Activated CD8-positive, alpha-beta memory T cell treated with anti-CD3 and anti-CD28 coated beads for 1 hour (primary cell): ENCODE data around the gene FALEC.

Source experiments
- DNase-seq, 2 donors: peaks; one replicate each; pipeline ENCODE4 v3.0.0-alpha.2; 2020; ENCODE audit warnings: low read depth in 1 of 2; ENCODE audit errors: extremely low read depth in 1 of 2

Gene FALEC

GRCh38 chr1:150544204-150544603, 28.7 kb downstream of the FALEC start:
- DNase-seq = no peak

DNA sequence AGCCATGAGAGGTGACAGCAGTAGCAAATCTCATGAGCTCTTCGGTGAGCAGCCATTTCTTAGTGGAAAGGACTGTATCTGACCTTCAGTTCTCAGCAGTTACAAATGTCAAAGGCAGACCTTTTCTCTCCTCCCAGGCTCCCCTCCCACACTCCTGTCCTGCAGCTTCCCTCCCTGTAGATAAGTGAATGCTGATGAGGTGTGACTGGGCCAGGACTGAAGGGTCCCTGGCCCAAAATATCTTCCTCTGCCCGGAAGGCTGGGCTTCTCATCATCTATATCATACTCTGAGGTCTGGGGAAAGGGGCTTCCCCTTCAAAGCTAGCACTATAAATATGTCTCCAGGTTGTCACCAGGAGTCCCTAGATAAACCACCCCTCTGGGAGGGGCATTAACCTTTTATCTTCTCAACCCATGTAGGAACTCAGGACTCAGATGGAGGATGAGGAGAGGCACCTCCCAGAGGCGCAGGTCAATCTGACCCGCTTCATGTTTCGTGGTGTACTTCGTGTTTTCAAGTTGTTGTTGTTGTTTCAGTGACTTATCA, 30.0 kb downstream of the FALEC start:
- DNase-seq = no peak

DNA sequence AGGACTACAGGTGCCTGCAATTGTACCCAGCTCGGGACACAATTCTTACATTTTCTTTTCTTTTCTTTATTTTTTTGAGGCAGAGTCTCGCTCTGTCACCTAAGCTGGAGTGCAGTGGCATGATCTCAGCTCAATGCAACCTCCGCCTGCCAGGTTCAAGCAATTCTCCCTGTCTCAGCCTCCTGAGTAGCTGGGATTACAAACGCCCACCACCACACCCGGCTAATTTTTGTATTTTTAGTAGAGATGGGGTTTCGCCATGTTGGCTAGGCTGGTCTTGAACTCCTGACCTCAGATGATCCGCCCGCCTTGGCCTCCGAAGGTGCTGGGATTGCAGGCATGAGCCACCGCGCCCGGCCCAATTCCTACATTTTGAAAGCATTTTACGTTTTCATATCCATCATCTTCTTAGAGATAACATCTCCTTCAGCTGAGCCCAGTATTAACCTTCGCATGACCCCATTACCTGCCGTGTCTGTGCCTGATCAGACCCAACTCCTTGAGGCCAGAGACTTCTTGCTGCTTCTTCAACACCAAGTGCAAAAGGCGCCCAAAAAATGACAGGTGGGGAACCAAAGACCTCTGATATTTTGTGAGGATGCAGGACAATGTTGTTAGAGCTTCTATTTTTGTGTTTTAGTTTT, 30.9 kb downstream of the FALEC start:
- no peak for DNase-seq

DNA sequence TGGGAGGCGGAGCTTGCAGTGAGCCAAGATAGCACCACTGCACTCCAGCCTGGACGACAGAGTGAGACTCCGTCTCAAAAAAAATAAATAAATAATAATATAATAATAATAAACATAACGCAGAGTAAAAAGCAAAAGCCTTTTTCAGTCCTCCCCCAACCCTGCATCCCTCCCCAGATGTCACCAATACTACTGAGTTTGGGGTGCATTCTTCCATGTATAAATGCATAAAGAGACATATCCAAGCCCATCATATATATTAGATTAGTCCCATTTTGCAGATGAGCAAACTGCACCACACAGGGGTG, 32.7 kb downstream of the FALEC start:
- no peak for DNase-seq

DNA sequence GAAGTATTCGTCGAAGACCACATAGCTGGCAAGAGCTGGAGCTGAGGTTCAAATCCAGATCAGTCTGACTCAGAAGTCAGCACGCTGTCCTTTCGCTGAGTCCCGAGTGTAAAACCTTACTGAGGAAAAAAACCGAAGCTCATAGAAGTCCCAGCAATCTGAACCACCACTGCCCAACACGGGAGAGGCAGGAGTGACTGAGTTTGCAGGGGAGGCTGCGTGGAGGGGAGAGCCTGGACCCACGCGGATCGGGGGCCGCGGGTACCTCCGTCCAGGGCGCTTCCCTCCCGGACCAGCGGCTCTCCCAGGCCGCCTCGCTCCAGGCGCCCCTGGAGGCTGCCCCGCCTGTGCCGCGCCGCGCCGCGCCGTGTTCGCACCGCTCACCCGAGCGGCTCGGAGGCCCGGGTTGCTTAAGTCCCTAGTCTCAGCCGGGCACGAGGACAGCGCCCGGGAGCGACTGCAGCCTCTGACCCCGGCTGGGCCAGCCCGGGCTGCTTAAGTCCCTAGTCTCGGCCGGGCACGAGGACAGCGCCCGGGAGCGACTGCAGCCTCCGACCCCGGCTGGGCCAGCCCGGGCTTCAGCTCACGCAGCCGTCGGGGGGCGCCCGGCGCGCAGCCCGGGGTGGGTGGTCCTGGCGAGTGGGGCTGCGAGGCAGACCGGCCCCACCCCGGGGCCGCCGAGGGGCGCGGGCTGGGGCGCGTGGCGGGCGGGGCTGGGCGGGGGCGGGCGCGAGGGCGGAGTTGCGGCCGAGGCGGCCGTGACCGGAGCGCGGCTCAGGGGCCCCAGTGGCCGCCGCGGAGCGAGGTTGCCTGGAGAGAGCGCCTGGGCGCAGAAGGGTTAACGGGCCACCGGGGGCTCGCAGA, 33.3 kb downstream of the FALEC start, which contains the start of gene ADAMTSL4:
ADAMTSL4 (plus strand) TSS at position 777 of the 864 bp plus-strand sequence. CDS start 2,881 bp downstream, outside the sequence.
- no peak for DNase-seq

DNA sequence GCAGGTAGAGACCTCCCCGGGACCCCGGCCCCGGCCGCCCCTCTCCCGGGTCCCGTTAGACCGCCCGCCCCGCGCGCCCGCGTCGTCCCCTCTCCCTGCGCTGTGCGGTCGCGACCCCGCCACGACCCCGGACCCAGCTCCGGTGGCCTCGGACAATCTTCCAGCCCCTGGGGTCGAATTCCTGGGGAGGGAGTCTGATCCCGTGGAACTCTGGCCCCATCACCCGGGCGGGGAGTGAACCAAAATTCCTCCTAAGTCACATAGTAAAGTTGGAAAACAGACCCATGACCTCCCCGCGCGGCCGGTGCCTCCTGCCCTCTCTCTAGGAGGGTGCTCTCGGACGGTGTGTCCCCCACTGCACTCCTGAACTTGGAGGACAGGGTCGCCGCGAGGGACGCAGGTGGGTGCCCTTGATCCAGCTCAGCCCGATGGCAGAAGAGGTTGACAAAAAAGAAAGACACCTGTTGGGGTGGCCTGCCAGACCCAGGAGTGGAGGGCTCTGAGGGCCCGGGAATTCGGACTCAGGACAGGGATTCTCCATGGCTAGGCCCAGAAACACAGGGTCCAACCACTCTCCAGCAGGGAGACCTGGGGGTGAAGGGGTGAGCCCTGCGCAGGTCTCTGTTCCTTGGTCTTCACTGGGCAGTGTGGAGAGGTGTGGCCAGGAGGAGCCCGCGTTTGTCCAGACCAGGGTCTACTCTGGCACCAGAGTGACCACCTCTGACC, 34.1 kb downstream of the FALEC start:
- DNase-seq = no peak

DNA sequence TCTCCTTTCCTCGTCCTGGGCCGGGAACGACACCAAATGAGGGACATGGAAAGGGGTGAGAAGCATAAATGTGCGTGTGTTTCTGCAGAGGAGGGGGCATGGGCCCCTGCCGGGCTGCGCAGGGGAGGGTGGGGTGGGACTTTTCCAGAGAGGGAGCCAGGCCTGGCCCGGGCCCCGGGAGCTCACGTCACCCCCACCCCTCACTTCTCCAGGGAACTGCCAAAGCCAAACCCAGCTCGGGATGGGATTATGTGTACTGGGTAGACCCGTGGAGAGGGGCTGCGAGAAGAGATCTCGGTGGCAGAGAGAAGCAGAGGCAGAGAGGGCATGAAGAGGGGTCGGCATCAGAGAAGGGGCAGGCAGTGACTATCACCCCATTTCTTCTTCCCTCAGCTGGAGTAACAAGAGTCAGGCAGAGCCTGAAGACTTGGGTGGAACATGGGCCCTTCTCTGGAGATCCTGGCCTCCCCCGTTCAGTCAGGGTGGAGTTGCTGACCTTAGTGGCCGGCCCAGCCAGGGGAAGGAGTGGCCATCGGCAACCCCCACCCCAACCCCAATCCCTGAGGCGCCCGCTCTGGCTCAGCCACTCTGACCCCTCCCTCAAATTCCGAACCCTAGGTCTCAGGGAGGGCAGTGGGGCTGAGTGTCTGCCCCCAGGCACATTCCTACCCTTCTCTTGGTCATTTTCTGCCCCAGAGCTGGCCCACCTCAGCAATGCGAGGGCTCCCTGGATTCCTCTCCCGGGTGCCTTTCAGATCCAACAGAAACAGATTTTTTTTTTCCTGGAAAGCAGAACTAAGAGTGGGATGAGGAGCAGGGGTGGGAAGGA, 34.9 kb downstream of the FALEC start:
- no peak for DNase-seq

GRCh38 chr1:150551051-150551783, 35.7 kb downstream of the FALEC start:
- DNase-seq = no peak

GRCh38 chr1:150551784-150552127, 36.2 kb downstream of the FALEC start:
- no peak for DNase-seq

DNA sequence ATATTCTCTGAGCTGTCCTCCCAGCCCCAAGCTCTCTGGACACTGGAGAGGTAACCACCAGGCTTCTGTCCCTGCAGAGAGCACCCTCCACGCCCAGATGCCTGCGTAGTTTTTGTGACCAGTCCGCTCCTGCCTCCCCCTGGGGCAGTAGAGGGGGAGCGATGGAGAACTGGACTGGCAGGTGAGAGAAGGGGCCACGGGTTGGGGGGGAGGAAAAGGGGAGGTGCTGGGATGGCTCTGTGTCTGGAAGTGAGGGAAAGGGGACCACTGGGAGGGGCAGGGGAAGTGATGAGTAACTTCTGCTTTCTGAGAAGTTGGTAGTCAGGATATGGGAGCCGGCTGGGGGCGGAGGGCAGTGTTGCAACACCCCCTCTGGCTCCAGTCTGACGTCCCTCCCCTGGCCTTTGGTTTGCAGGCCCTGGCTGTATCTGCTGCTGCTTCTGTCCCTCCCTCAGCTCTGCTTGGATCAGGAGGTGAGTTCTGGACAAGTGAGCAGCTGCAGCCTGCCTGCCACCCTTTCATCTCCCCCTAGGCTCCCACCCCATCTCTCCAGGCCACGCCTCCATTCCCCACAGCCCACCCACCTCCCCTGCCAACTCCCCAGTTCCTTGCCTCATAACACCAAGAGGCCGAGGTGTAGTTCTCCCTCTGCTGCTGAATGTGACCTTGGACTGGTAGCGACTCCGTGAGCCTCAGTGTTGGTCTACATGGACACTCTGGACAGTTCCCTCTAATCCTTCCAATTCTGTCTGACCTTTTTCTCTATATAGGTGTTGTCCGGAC, 36.8 kb downstream of the FALEC start:
- no peak for DNase-seq

DNA sequence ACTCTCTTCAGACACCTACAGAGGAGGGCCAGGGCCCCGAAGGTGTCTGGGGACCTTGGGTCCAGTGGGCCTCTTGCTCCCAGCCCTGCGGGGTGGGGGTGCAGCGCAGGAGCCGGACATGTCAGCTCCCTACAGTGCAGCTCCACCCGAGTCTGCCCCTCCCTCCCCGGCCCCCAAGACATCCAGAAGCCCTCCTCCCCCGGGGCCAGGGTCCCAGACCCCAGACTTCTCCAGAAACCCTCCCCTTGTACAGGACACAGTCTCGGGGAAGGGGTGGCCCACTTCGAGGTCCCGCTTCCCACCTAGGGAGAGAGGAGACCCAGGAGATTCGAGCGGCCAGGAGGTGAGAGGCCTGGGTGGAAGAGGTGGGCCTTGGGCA, 37.3 kb downstream of the FALEC start:
- DNase-seq = no peak

DNA sequence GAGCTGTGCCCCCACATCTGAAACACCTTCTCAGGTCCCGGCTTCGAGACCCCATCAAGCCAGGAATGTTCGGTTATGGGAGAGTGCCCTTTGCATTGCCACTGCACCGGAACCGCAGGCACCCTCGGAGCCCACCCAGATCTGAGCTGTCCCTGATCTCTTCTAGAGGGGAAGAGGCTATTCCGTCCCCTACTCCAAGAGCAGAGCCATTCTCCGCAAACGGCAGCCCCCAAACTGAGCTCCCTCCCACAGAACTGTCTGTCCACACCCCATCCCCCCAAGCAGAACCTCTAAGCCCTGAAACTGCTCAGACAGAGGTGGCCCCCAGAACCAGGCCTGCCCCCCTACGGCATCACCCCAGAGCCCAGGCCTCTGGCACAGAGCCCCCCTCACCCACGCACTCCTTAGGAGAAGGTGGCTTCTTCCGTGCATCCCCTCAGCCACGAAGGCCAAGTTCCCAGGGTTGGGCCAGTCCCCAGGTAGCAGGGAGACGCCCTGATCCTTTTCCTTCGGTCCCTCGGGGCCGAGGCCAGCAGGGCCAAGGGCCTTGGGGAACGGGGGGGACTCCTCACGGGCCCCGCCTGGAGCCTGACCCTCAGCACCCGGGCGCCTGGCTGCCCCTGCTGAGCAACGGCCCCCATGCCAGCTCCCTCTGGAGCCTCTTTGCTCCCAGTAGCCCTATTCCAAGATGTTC, 38.0 kb downstream of the FALEC start:
- no peak for DNase-seq

- no peak for DNase-seq
Measured at GRCh38 chr1:150554086-150554452, 38.5 kb downstream of the FALEC start.

DNA sequence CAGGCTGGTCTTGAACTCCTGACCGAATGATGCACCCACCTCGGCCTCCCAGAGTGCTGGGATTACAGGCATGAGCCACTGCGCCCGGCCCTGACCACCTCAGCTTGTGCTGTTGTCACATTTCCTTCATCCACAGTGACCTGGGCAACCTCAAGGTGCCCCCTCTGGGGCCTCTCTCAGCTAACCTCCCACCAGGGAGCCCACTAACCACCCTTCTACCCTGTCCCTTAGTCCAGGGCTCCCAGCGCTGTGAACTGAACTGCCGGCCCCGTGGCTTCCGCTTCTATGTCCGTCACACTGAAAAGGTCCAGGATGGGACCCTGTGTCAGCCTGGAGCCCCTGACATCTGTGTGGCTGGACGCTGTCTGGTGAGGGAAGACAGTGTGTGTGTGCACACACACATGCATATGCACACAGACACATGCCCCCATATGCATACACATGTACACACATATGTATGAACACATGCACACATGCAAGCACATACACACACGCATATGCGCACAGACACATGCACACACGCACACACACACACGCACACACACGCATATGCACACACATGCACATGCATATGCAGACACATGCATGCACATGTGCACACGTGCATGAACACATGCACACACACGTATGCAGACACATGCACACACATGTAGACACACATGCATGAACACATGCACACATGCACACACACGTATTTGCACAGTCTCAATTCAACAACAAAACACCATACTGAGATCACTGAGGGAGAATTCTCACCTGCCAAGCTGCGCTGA, 39.8 kb downstream of the FALEC start:
- DNase-seq = no peak

GRCh38 chr1:150555971-150556865, 40.7 kb downstream of the FALEC start:
- DNase-seq = no peak

DNA sequence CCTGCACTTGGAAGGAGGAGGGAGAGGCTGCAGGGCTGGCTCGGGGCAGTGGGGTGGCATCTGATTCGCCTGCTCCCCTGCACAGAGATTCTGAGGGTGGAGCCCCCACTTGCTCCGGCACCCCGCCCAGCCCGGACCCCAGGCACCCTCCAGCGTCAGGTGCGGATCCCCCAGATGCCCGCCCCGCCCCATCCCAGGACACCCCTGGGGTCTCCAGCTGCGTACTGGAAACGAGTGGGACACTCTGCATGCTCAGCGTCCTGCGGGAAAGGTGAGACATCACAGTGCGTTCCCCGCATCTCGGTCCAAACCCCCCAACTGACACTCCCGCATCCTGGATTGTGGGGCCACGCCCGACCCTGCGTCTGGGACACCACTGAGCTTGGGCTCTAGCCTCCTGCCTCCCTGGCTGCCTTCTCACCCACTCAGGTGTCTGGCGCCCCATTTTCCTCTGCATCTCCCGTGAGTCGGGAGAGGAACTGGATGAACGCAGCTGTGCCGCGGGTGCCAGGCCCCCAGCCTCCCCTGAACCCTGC, 41.6 kb downstream of the FALEC start:
- DNase-seq = no peak

GRCh38 chr1:150557813-150558212, 42.3 kb downstream of the FALEC start:
- DNase-seq = no peak
